K562 (cell line): Measurements from ENCODE around the gene SCAP. TPM values are rescaled to one million over a fixed set of nuclear protein-coding genes. Genes with fewer than 3 reads are reported as not detected.

Source experiments
- CSDE1 ChIP-seq, 2 experiments: fragments of 450-650 bp; IDR thresholded peaks; 2 replicates each; pipeline ENCODE4 v1.6.1; 2016; ENCODE audit warnings: mild to moderate bottlenecking in 1 of 2
- CTBP1 ChIP-seq: fragments of 450-650 bp; IDR thresholded peaks from 2 replicates; pipeline ENCODE4 v1.6.1; 2016; ENCODE audit warnings: borderline replicate concordance
- HMGN3 ChIP-seq: IDR thresholded peaks from 2 replicates; pipeline ENCODE4 v1.6.1; 2011; ENCODE audit warnings: borderline replicate concordance, low read depth, mild to moderate bottlenecking, mixed read lengths, low read length; ENCODE audit not compliant: insufficient read length; ENCODE audit errors: extremely low read depth
- KAT2B ChIP-seq: IDR thresholded peaks from one replicate; pipeline ENCODE4 v1.6.1; 2012; ENCODE audit warnings: low read depth, mild to moderate bottlenecking, control low read depth, inconsistent platforms, low read length, moderate library complexity
- SAP30 ChIP-seq: fragments of 200-600 bp; sonication (generic); IDR thresholded peaks from 2 replicates; pipeline ENCODE4 v1.6.1; 2012; ENCODE audit warnings: borderline replicate concordance, low read depth, mild to moderate bottlenecking, moderate library complexity, low read length, control low read depth, inconsistent platforms; ENCODE audit not compliant: insufficient read depth, poor library complexity, severe bottlenecking
- SMARCC2 ChIP-seq: fragments of 450-650 bp; IDR thresholded peaks from 2 replicates; pipeline ENCODE4 v1.6.1; 2017; ENCODE audit warnings: antibody characterized with exemption, moderate library complexity, mild to moderate bottlenecking, low read depth
- SMARCE1 ChIP-seq: fragments of 450-650 bp; IDR thresholded peaks from 2 replicates; pipeline ENCODE4 v1.7.1; 2016; ENCODE audit warnings: mild to moderate bottlenecking
- ZNF707 ChIP-seq: fragments of 250-450 bp; sonication (Bioruptor Pico); conservative IDR thresholded peaks from 2 replicates; pipeline ENCODE4 v1.8.0; 2022; ENCODE audit warnings: inconsistent platforms, mild to moderate bottlenecking, moderate library complexity
- polyA plus RNA-seq, 8 experiments: library from polyadenylated mRNA; depleted of rRNA in 4 of 8; stranded (reverse) in 5 of 8; unstranded in 3 of 8; fragments of >200 nt; fragmentation: Nextera tagmentation in 2 of 8; fragmentation: Illumina TruSeq in 1 of 8; extraction: Ambion mirVana in 2 of 8; extraction: Trizol in 1 of 8; gene quantifications; 2 replicates each; pipeline versions ENCODE4 v1.2.1 to v1.2.3, GENCODE V29; 2011 to 2014; ENCODE audit warnings: inconsistent platforms in 1 of 8, missing spikeins in 1 of 8
- total RNA-seq, 7 experiments: library from RNA; depleted of rRNA in 6 of 7; stranded (reverse); fragments of >200 nt in 6 of 7; fragmentation: Illumina TruSeq in 2 of 7; extraction: Trizol in 2 of 7; gene quantifications; 2 replicates each; pipeline versions ENCODE4 v1.2.1 to v1.2.3, GENCODE V29; 2011 to 2021; ENCODE audit warnings: low replicate concordance in 1 of 7
- TF ChIP-seq, protein P1 (sequence below): fragments of 450-650 bp; IDR thresholded peaks from 2 replicates; pipeline ENCODE4 v1.6.1; 2016
- TF ChIP-seq, protein P2 (sequence below): fragments of 450-650 bp; formaldehyde crosslinking; conservative IDR thresholded peaks from 2 replicates; pipeline ENCODE4 v1.4.0; 2022; ENCODE audit warnings: mild to moderate bottlenecking, missing genetic modification characterization
- TF ChIP-seq, protein P3 (sequence below): sonication (generic); formaldehyde crosslinking; IDR thresholded peaks from 2 replicates; pipeline ENCODE4 v1.8.1; 2023; ENCODE audit warnings: missing genetic modification reagents, mild to moderate bottlenecking, borderline replicate concordance
- TF ChIP-seq, protein P4 (sequence below): sonication (generic); formaldehyde crosslinking; IDR thresholded peaks from 2 replicates; pipeline ENCODE4 v1.8.1; 2023; ENCODE audit warnings: mild to moderate bottlenecking, missing genetic modification reagents

SCAP gene
- total and polyA plus RNA-seq, 9 of the 15 experiments (the other 6 are each of a cell fraction or from before 2014, with no cell fraction given) = 2.6 to 104 (median 37.8) TPM

DNA sequence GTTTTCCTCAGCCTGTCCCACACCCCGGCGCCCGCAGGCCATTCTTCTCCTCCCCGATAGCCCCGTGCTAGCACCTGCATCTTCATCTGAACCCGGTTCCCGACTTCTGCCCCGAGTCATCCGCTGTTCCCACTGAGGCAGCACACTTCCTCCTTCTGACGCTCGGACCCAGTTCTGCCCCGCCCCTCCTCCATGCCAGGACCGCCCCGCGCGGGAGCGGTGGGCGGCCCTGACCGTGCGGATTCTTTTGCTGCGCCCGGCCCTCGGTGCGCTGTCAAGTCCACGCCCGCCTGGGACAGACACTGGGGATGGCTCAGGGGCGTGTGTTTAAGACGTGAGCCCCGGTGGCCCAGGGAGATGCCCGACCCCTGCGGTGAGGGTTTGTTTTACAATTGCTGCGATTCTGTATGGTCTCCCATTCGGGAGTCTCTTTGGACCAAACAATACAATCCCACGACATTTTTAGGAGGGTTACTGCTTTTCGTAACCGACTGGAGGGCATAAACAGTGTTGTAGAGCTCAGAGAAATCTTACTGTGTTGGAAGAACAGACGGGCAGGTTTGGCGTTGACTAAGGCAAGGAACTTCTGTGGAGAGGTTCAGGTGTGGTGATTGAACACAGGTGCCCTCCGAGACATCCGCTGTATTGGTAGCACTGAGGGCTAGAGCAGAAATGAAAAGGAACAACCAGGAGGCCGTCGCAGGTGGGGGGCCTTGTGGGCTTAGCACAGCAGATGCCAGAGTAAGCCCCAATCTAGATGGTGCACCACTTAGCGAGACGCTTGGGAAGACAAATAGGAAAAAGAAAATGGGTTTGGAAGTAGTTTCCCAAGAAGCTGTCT, 94.2 kb downstream of the SCAP start (continued):
- TF ChIP-seq, protein P1, sequence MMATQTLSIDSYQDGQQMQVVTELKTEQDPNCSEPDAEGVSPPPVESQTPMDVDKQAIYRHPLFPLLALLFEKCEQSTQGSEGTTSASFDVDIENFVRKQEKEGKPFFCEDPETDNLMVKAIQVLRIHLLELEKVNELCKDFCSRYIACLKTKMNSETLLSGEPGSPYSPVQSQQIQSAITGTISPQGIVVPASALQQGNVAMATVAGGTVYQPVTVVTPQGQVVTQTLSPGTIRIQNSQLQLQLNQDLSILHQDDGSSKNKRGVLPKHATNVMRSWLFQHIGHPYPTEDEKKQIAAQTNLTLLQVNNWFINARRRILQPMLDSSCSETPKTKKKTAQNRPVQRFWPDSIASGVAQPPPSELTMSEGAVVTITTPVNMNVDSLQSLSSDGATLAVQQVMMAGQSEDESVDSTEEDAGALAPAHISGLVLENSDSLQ = peak; percentile 27; the same call in 1 of the 2 replicates
- TF ChIP-seq, protein P2, sequence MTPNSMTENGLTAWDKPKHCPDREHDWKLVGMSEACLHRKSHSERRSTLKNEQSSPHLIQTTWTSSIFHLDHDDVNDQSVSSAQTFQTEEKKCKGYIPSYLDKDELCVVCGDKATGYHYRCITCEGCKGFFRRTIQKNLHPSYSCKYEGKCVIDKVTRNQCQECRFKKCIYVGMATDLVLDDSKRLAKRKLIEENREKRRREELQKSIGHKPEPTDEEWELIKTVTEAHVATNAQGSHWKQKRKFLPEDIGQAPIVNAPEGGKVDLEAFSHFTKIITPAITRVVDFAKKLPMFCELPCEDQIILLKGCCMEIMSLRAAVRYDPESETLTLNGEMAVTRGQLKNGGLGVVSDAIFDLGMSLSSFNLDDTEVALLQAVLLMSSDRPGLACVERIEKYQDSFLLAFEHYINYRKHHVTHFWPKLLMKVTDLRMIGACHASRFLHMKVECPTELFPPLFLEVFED (CRISPR knock-in tag) = peak; percentile 5; the same call in 1 of the 2 replicates
- TF ChIP-seq KAT2B = no peak
- TF ChIP-seq SMARCE1 = peak; percentile 50; the same call in 1 of the 2 replicates
- TF ChIP-seq SMARCC2 = no peak
- no peak for TF ChIP-seq ZNF707 (CRISPR knock-in tag)
- TF ChIP-seq CTBP1 = 0 out of 2 replicates have a peak, but pooled peaks have one; percentile 50
- TF ChIP-seq CSDE1 (IDR thresholded peaks at IDR 0.05) = no peak
- TF ChIP-seq, protein P3, sequence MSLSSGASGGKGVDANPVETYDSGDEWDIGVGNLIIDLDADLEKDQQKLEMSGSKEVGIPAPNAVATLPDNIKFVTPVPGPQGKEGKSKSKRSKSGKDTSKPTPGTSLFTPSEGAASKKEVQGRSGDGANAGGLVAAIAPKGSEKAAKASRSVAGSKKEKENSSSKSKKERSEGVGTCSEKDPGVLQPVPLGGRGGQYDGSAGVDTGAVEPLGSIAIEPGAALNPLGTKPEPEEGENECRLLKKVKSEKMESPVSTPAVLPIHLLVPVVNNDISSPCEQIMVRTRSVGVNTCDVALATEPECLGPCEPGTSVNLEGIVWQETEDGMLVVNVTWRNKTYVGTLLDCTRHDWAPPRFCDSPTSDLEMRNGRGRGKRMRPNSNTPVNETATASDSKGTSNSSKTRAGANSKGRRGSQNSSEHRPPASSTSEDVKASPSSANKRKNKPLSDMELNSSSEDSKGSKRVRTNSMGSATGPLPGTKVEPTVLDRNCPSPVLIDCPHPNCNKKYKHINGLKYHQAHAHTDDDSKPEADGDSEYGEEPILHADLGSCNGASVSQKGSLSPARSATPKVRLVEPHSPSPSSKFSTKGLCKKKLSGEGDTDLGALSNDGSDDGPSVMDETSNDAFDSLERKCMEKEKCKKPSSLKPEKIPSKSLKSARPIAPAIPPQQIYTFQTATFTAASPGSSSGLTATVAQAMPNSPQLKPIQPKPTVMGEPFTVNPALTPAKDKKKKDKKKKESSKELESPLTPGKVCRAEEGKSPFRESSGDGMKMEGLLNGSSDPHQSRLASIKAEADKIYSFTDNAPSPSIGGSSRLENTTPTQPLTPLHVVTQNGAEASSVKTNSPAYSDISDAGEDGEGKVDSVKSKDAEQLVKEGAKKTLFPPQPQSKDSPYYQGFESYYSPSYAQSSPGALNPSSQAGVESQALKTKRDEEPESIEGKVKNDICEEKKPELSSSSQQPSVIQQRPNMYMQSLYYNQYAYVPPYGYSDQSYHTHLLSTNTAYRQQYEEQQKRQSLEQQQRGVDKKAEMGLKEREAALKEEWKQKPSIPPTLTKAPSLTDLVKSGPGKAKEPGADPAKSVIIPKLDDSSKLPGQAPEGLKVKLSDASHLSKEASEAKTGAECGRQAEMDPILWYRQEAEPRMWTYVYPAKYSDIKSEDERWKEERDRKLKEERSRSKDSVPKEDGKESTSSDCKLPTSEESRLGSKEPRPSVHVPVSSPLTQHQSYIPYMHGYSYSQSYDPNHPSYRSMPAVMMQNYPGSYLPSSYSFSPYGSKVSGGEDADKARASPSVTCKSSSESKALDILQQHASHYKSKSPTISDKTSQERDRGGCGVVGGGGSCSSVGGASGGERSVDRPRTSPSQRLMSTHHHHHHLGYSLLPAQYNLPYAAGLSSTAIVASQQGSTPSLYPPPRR = no peak
- TF ChIP-seq HMGN3 = no peak
- TF ChIP-seq SAP30 = peak; percentile 73
- TF ChIP-seq, protein P4, sequence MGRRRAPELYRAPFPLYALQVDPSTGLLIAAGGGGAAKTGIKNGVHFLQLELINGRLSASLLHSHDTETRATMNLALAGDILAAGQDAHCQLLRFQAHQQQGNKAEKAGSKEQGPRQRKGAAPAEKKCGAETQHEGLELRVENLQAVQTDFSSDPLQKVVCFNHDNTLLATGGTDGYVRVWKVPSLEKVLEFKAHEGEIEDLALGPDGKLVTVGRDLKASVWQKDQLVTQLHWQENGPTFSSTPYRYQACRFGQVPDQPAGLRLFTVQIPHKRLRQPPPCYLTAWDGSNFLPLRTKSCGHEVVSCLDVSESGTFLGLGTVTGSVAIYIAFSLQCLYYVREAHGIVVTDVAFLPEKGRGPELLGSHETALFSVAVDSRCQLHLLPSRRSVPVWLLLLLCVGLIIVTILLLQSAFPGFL (CRISPR knock-in tag) = 0 out of 2 replicates have a peak, but pooled peaks have one; percentile 58
